Liver (tissue), 9 donors: ENCODE data around the gene HOXB4. TPM values are rescaled to one million over a fixed set of nuclear protein-coding genes. Genes with fewer than 3 reads are reported as not detected.

Experiments used
- DNase-seq: peaks from one replicate; pipeline ENCODE4 v3.0.0-alpha.2; 2017; ENCODE audit warnings: low spot score
- H3K27ac ChIP-seq, 2 donors: one replicate each; pipeline ENCODE4 v1.7.0; 2013; ENCODE audit warnings: inconsistent platforms in 2 of 2, low read length in 2 of 2, control low read depth in 1 of 2, low read depth in 1 of 2, mild to moderate bottlenecking in 1 of 2
- H3K27me3 ChIP-seq, 4 donors: one replicate each; pipeline versions ENCODE4 v1.6.1 to v1.7.0; 2013; ENCODE audit warnings: low read length in 3 of 4, inconsistent platforms in 1 of 4, mild to moderate bottlenecking in 1 of 4, moderate library complexity in 1 of 4; ENCODE audit not compliant: control insufficient read depth in 4 of 4, insufficient read depth in 4 of 4
- H3K36me3 ChIP-seq, 4 donors: one replicate each; pipeline versions ENCODE4 v1.6.1 to v1.7.0; 2013; ENCODE audit warnings: low read length in 3 of 4, mild to moderate bottlenecking in 3 of 4, low read depth in 1 of 4, moderate library complexity in 1 of 4; ENCODE audit not compliant: control insufficient read depth in 4 of 4, insufficient read depth in 3 of 4
- H3K4me1 ChIP-seq, 4 donors: one replicate each; pipeline versions ENCODE4 v1.6.1 to v1.7.0; 2013; ENCODE audit warnings: low read length in 3 of 4, mild to moderate bottlenecking in 3 of 4, moderate library complexity in 1 of 4; ENCODE audit not compliant: control insufficient read depth in 4 of 4, insufficient read depth in 4 of 4
- H3K4me3 ChIP-seq, 3 donors: one replicate each; pipeline versions ENCODE4 v1.6.1 to v1.7.0; 2013; ENCODE audit warnings: low read length in 3 of 3, control low read depth in 1 of 3, low read depth in 1 of 3, mild to moderate bottlenecking in 1 of 3
- H3K9ac ChIP-seq, 2 donors: one replicate each; pipeline ENCODE4 v1.7.0; 2013; ENCODE audit warnings: low read length in 2 of 2, mild to moderate bottlenecking in 2 of 2, moderate library complexity in 2 of 2, control low read depth in 1 of 2, low read depth in 1 of 2
- H3K9me3 ChIP-seq, 4 donors: one replicate each; pipeline versions ENCODE4 v1.6.1 to v1.7.0; 2013; ENCODE audit warnings: low read length in 3 of 4; ENCODE audit not compliant: control insufficient read depth in 4 of 4
- ATF3 ChIP-seq: IDR thresholded peaks from 2 replicates; pipeline ENCODE4 v1.6.1; 2016; ENCODE audit warnings: antibody characterized with exemption
- EGR1 ChIP-seq, 2 donors: IDR thresholded peaks; 2 replicates each; pipeline ENCODE4 v1.6.1; 2016 to 2018; ENCODE audit warnings: antibody characterized with exemption in 2 of 2, low read depth in 2 of 2
- FOXA2 ChIP-seq: IDR thresholded peaks from 2 replicates; pipeline ENCODE4 v1.6.1; 2016; ENCODE audit warnings: antibody characterized with exemption
- GABPA ChIP-seq, 2 donors: IDR thresholded peaks in 1 of 2; conservative IDR thresholded peaks in 1 of 2; 2 replicates each; pipeline ENCODE4 v1.6.1; 2016; ENCODE audit warnings: antibody characterized with exemption in 2 of 2, mild to moderate bottlenecking in 1 of 2, moderate library complexity in 1 of 2
- HNF4A ChIP-seq, 2 donors: conservative IDR thresholded peaks; 2 replicates each; pipeline ENCODE4 v1.6.1; 2016; ENCODE audit warnings: antibody characterized with exemption in 2 of 2, mild to moderate bottlenecking in 2 of 2
- JUND ChIP-seq, 2 donors: IDR thresholded peaks; 2 replicates each; pipeline ENCODE4 v1.6.1; 2016; ENCODE audit warnings: antibody characterized with exemption in 2 of 2
- MAX ChIP-seq: IDR thresholded peaks from 2 replicates; pipeline ENCODE4 v1.6.1; 2016; ENCODE audit warnings: antibody characterized with exemption
- NR2F2 ChIP-seq: IDR thresholded peaks from 2 replicates; pipeline ENCODE4 v1.6.1; 2016; ENCODE audit warnings: antibody characterized with exemption
- RAD21 ChIP-seq, 2 donors: IDR thresholded peaks; 2 replicates each; pipeline ENCODE4 v1.6.1; 2016; ENCODE audit warnings: antibody characterized with exemption in 2 of 2, mild to moderate bottlenecking in 2 of 2
- RXRA ChIP-seq, 2 donors: IDR thresholded peaks; 2 replicates each; pipeline ENCODE4 v1.6.1; 2017 to 2018; ENCODE audit warnings: antibody characterized with exemption in 2 of 2, mild to moderate bottlenecking in 1 of 2
- SP1 ChIP-seq: IDR thresholded peaks from 2 replicates; pipeline ENCODE4 v1.6.1; 2018; ENCODE audit warnings: antibody characterized with exemption, mild to moderate bottlenecking
- TAF1 ChIP-seq: conservative IDR thresholded peaks from 2 replicates; pipeline ENCODE4 v1.6.1; 2016; ENCODE audit warnings: antibody characterized with exemption, mild to moderate bottlenecking
- YY1 ChIP-seq: IDR thresholded peaks from 2 replicates; pipeline ENCODE4 v1.6.1; 2016; ENCODE audit warnings: antibody characterized with exemption, mild to moderate bottlenecking
- ZBTB33 ChIP-seq: IDR thresholded peaks from 2 replicates; pipeline ENCODE4 v1.6.1; 2016; ENCODE audit warnings: antibody characterized with exemption
- WGBS: extraction: QIAGEN DNeasy Blood & Tissue Kit; methylation state at CpG from one replicate; pipeline ENCODE4 v1.1.7; 2013; 5-methylcytosine and 5-hydroxymethylcytosine counted together
- polyA plus RNA-seq, 2 donors: library from polyadenylated mRNA; stranded (reverse) in 1 of 2; unstranded in 1 of 2; fragments of 200-250 nt in 1 of 2; fragments of >200 nt in 1 of 2; fragmentation: Nextera tagmentation in 1 of 2; extraction: Ambion mirVana in 1 of 2; gene quantifications; one replicate each; pipeline versions ENCODE4 v1.2.1 to v1.2.3, GENCODE V29; 2013 to 2015
- total RNA-seq, 2 donors: library from RNA; depleted of rRNA; stranded (reverse); fragments of >200 nt; gene quantifications; one replicate each; pipeline ENCODE4 v1.2.3, GENCODE V29; 2014
- TF ChIP-seq, protein P1 (sequence below): fragments of 150-350 bp; IDR thresholded peaks from 2 replicates; pipeline ENCODE4 v1.5.1; 2017; ENCODE audit warnings: improper control_type of control experiment, low read depth, low read length; ENCODE audit not compliant: missing input control
- donor health status: healthy.
- donor health status: healthy.
- donor health status: healthy.
- donor health status: healthy.
- donor health status: healthy.

The HOXB4 gene
- total and polyA plus RNA-seq, 4 donors: 0.19 to 0.75 (median 0.50) TPM

DNA sequence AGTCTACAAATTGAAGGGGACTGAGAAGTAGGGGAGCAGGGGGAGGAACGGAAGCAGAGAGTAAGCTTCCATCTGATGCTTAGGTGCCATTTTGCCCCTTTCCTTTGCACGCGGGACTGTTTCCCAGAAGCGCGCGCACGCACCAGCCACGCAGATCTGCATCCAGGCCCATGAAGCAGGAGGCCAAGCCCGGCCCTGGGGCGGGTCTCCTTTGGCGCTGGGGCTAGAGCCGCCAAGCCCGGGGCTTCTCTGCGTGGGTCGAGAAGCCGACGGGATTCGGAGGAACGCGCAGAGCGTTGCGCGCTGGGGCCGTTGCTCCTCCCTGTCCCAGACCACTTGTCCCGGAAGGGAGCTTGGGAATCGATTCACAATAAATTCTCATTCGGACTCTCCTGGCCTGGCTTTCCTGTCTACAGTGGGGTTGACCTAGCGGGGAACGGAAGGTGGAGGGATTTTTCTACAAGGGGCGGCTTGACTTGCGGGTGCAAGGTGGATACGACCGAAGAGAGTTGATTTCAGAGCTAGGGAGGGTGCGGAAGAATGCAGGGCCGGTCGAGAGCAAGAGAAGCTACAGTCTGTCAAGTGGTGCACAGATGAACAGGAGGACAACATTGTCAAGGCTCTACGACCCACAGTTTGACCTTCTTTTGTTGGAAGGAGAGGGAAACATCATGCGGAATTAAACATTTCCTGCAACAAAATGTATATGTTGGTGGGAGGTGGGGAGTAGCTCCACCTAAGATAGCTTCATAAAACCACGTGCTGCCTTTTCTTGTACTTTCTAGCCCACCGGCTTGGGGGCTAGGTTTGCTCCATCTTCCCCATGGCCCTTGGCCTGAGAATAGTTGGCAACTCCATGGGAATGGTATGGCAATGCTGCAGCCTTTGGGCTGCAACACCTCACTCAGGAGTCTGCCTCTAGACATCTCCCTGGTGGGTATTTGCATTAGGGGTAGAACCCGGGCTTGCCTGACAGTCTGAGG is 43.6 kb upstream of the HOXB4 start:
- 26% methylated on average over 41 of the region's 41 CpGs for WGBS
- peaks cover 7 to 20% (median 13%) of the 10 kb centered on the region in 4 donors for H3K4me1 ChIP-seq

GRCh38 chr17:48620461-48621139 is 42.5 kb upstream of the HOXB4 start:
- H3K9me3 ChIP-seq: no peaks in the 10 kb centered on the region
- H3K4me1 ChIP-seq: peaks cover under 1 to 15% (median 9%) of the 10 kb centered on the region in 4 donors
- H3K27me3 ChIP-seq: peaks cover 0 to 52% (median 37%) of the 10 kb centered on the region in 4 donors
- H3K36me3 ChIP-seq: no peaks in the 10 kb centered on the region
- no peak for DNase-seq
- no peak for TF ChIP-seq EGR1 (IDR thresholded peaks at IDR 0.05; ENCODE audit: low read depth in 2 of 2)
- H3K9ac ChIP-seq: no peak overlapping the region
- 21% methylated on average over 6 of the region's 6 CpGs for WGBS
- no peak overlapping the region for H3K27ac ChIP-seq
- no peak overlapping the region for H3K4me3 ChIP-seq

More for the DNA sequence above, 43.6 kb upstream of the HOXB4 start:
- TF ChIP-seq, protein P1, sequence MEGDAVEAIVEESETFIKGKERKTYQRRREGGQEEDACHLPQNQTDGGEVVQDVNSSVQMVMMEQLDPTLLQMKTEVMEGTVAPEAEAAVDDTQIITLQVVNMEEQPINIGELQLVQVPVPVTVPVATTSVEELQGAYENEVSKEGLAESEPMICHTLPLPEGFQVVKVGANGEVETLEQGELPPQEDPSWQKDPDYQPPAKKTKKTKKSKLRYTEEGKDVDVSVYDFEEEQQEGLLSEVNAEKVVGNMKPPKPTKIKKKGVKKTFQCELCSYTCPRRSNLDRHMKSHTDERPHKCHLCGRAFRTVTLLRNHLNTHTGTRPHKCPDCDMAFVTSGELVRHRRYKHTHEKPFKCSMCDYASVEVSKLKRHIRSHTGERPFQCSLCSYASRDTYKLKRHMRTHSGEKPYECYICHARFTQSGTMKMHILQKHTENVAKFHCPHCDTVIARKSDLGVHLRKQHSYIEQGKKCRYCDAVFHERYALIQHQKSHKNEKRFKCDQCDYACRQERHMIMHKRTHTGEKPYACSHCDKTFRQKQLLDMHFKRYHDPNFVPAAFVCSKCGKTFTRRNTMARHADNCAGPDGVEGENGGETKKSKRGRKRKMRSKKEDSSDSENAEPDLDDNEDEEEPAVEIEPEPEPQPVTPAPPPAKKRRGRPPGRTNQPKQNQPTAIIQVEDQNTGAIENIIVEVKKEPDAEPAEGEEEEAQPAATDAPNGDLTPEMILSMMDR: no peak
- TF ChIP-seq RXRA (IDR thresholded peaks at IDR 0.05): no peak
- no peak for TF ChIP-seq MAX
- TF ChIP-seq NR2F2: no peak
- no peak for TF ChIP-seq FOXA2
- TF ChIP-seq EGR1 (IDR thresholded peaks at IDR 0.05; ENCODE audit: low read depth in 2 of 2): no peak
- TF ChIP-seq ZBTB33: no peak
- TF ChIP-seq RAD21 (IDR thresholded peaks at IDR 0.05): no peak
- DNase-seq: no peak
- H3K27ac ChIP-seq: no peak overlapping the region
- H3K9me3 ChIP-seq: no peaks in the 10 kb centered on the region
- no peak overlapping the region for H3K9ac ChIP-seq
- no peaks in the 10 kb centered on the region for H3K36me3 ChIP-seq
- peaks cover 4 to 45% (median 34%) of the 10 kb centered on the region in 4 donors for H3K27me3 ChIP-seq
- no peak overlapping the region for H3K4me3 ChIP-seq

DNA sequence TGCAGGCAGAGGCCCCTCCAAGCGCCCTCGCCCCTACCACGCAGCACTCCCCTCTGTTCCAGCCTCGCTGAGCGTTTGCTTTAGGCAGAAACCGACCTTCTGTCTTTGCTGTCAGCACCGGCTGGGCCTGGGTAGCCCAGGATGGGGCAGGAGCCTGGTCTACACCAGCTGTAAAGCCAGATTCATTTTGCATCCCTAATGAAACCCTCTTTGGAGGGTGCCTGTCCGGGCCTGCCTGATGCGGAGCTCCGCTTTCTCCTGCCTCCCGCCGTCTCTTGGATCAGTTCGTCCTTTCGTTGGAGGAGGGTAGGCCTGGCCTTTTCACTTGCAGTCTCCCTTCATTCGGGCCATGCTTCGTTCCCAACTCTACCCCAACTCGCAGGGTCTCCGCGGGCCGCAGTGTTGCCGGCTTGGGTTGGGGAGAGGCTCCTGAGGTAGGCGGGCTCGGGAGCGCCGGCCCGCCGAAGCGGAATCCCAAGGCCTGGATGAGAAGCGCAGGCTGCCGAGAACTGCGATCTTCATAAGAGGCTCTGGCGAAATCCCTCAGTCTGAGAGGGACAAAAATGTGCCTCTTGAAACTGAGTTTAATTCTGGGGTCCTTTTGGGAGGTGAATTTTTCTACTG is 41.8 kb upstream of the HOXB4 start:
- Histone ChIP-seq H3K27me3 (peaks cover 0 to 55% (median 38%) of the 10 kb centered on the region in 4 donors), H3K9ac (no peak overlapping the region), H3K36me3 (no peaks in the 10 kb centered on the region), H3K4me3 (no peak overlapping the region), H3K27ac (no peak overlapping the region), H3K4me1 (peaks cover 0 to 8% (median 2%) of the 10 kb centered on the region in 4 donors), H3K9me3 (no peaks in the 10 kb centered on the region)
- no peak for DNase-seq
- WGBS: 19% methylated on average over 32 of the region's 32 CpGs
- TF ChIP-seq, protein P1: no peak
- TF ChIP-seq ATF3 (no peak), SP1 (no peak), HNF4A (conservative IDR thresholded peaks at IDR 0.05) (no peak), MAX (no peak), YY1 (no peak), TAF1 (no peak), EGR1 (IDR thresholded peaks at IDR 0.05; ENCODE audit: low read depth in 2 of 2) (no peak), JUND (IDR thresholded peaks at IDR 0.05) (no peak), GABPA (IDR thresholded peaks at IDR 0.05 in 1 of 2, conservative IDR thresholded peaks at IDR 0.05 in 1 of 2) (no peak)
